Right ventricle myocardium inferior (tissue), 1 donor: Measurements from ENCODE around the gene MACO1. TPM values are rescaled to one million over a fixed set of nuclear protein-coding genes. Genes with fewer than 3 reads are reported as not detected.
A peak's percentile ranks its signal among the peaks of the same experiment; 100 is the strongest.
"Not testable (repeated sequence)": the region's sequence is repeated elsewhere in the genome, so short reads cannot be mapped to it uniquely, and the experiment has no call there.

Experiments
- ATAC-seq: fragments of 200-7000 bp; cut with Tn5 transposase; one replicate; pipeline ENCODE4 v1.9.1; 2020; ENCODE audit warnings: mild to moderate bottlenecking, moderate library complexity
- DNase-seq: peaks from one replicate; pipeline ENCODE4 v3.0.0; 2021; ENCODE audit errors: missing footprints
- intact Hi-C: fragments of 100-400 bp; cut with DNase I; formaldehyde crosslinking; loops from one replicate; pipeline ENCODE4 v1.11.0; 2022
- long read RNA-seq: library from polyadenylated mRNA; unstranded; transcript quantifications from one replicate; pipeline ENCODE4 v2.0.0, GENCODE V29; 2021
- total RNA-seq: library from RNA; stranded (reverse); fragmentation: NEBNext Ultra II Directional; extraction: Animal tissue kit (Norgen Biotek cat#: 25700); gene quantifications from one replicate; pipeline ENCODE4 v1.2.1, GENCODE V29; 2021
- donor health status: DM: no; HTN: yes; CAD: no; lungs with severe emphysema.

The MACO1 gene
- total RNA-seq, result 13.7 TPM
- long read RNA-seq, partial matches to known transcripts, result 2 of 4 reads
- long read RNA-seq, other reads (novel, unspliced or antisense), result 1 of 4 reads

- peak; percentile 97 for DNase-seq
- ATAC-seq, result peak; percentile 96
- intact Hi-C loops, result no loop called here
These were observed at the start of gene MACO1 for GRCh38 chr1:25430073-25430966. Gene MACO1, plus strand, starts transcription at chr1:25430897. Its CDS starts 202 bp downstream, at chr1:25431099.

- DNase-seq, intact Hi-C loops, ATAC-seq: not testable (repeated sequence)
These were observed 48.2 kb upstream of the MACO1 start for GRCh38 chr1:25382543-25382942.

- ATAC-seq, DNase-seq, intact Hi-C loops: not testable (repeated sequence)
These were observed 47.6 kb upstream of the MACO1 start for GRCh38 chr1:25383090-25383489.

- DNase-seq, ATAC-seq, intact Hi-C loops: not testable (repeated sequence)
These were observed 46.8 kb upstream of the MACO1 start for GRCh38 chr1:25383875-25384274.

- DNase-seq, ATAC-seq, intact Hi-C loops: not testable (repeated sequence)
These were observed 43.6 kb upstream of the MACO1 start for GRCh38 chr1:25387096-25387495.

- ATAC-seq, intact Hi-C loops, DNase-seq: not testable (repeated sequence)
These were observed 42.0 kb upstream of the MACO1 start for GRCh38 chr1:25388691-25389090.

GRCh38 chr1:25389721-25390120, 41.0 kb upstream of the MACO1 start:
- intact Hi-C loops, DNase-seq, ATAC-seq: not testable (repeated sequence)

GRCh38 chr1:25392841-25393240, 37.9 kb upstream of the MACO1 start:
- no peak for ATAC-seq
- intact Hi-C loops, result no loop called here

GRCh38 chr1:25397549-25397948, 33.1 kb upstream of the MACO1 start:
- ATAC-seq, result peak; percentile 64
- DNase-seq, intact Hi-C loops: not testable (repeated sequence)

More at GRCh38 chr1:25392841-25393240, 37.9 kb upstream of the MACO1 start:
- no peak for DNase-seq

- ATAC-seq, intact Hi-C loops, DNase-seq: not testable (repeated sequence)
These were observed 32.6 kb upstream of the MACO1 start for GRCh38 chr1:25398079-25398478.

GRCh38 chr1:25402947-25403803, 27.5 kb upstream of the MACO1 start:
- intact Hi-C loops, DNase-seq: not testable (repeated sequence)
- peak; percentile 72 for ATAC-seq

GRCh38 chr1:25405731-25406305, 24.9 kb upstream of the MACO1 start:
- ATAC-seq, intact Hi-C loops, DNase-seq: not testable (repeated sequence)

- DNase-seq, intact Hi-C loops, ATAC-seq: not testable (repeated sequence)
These were observed 20.9 kb upstream of the MACO1 start for GRCh38 chr1:25409641-25410427.

GRCh38 chr1:25412872-25413623, 17.6 kb upstream of the MACO1 start:
- intact Hi-C loops, DNase-seq, ATAC-seq: not testable (repeated sequence)

GRCh38 chr1:25414157-25414556, 16.5 kb upstream of the MACO1 start:
- ATAC-seq, intact Hi-C loops, DNase-seq: not testable (repeated sequence)

GRCh38 chr1:25414578-25414977, 16.1 kb upstream of the MACO1 start:
- intact Hi-C loops, ATAC-seq, DNase-seq: not testable (repeated sequence)

- ATAC-seq, DNase-seq, intact Hi-C loops: not testable (repeated sequence)
These were observed 13.4 kb upstream of the MACO1 start for GRCh38 chr1:25417280-25417679.
